AG09309 (cell line): ENCODE measurements around the gene MYH8.

Source experiments
- DNase-seq: peaks from one replicate; pipeline ENCODE4 v3.0.0-alpha.2; 2010; ENCODE audit warnings: low read depth
- H3K4me3 ChIP-seq: 2 replicates; pipeline ENCODE4 v1.5.1; 2011; ENCODE audit warnings: mild to moderate bottlenecking, low read depth, low read length, moderate library complexity; ENCODE audit not compliant: control insufficient read depth
- CTCF ChIP-seq: IDR thresholded peaks from 2 replicates; pipeline ENCODE4 v1.5.1; 2011; ENCODE audit warnings: mild to moderate bottlenecking, low read depth, low read length, inconsistent platforms; ENCODE audit not compliant: insufficient read depth, control insufficient read depth; ENCODE audit errors: missing control alignments

Gene MYH8

GRCh38 chr17:10420811-10421210, 939 bp downstream of the MYH8 start:
- no peak for DNase-seq
- H3K4me3 ChIP-seq, result no peak overlapping the region
- TF ChIP-seq CTCF, result no peak

GRCh38 chr17:10417431-10417830, 4.3 kb downstream of the MYH8 start:
- no peak overlapping the region for H3K4me3 ChIP-seq
- DNase-seq, result no peak
- TF ChIP-seq CTCF, result no peak

- no peak overlapping the region for H3K4me3 ChIP-seq
Observed at GRCh38 chr17:10415161-10415560, 6.6 kb downstream of the MYH8 start.

GRCh38 chr17:10403589-10403988, 18.2 kb downstream of the MYH8 start:
- TF ChIP-seq CTCF, result no peak

More at GRCh38 chr17:10415161-10415560, 6.6 kb downstream of the MYH8 start:
- no peak for TF ChIP-seq CTCF
- no peak for DNase-seq

GRCh38 chr17:10398352-10398751, 23.4 kb downstream of the MYH8 start:
- H3K4me3 ChIP-seq, result no peak overlapping the region
- TF ChIP-seq CTCF, result no peak
- DNase-seq, result no peak

More at GRCh38 chr17:10403589-10403988, 18.2 kb downstream of the MYH8 start:
- H3K4me3 ChIP-seq, result no peak overlapping the region
- no peak for DNase-seq

GRCh38 chr17:10396524-10397163, 25.1 kb downstream of the MYH8 start:
- H3K4me3 ChIP-seq, result no peak overlapping the region
- no peak for DNase-seq
- no peak for TF ChIP-seq CTCF
